Caco-2 (cell line): ENCODE data around the gene UBL7. TPM values are rescaled to one million over a fixed set of nuclear protein-coding genes. Genes with fewer than 3 reads are reported as not detected.

Experiments
- BruUV-seq: library from RNA; stranded (reverse); fragments of 400-500 nt; replicated peaks from 2 replicates; lab custom pipeline; 2021; lab: Mats Ljungman, UMichigan
- CTCF ChIA-PET: fragments of 300-600 bp; sonication (Branson Sonifier 250); formaldehyde crosslinking; loops from one replicate; lab custom pipeline; 2022; ENCODE audit warnings: antibody characterized with exemption; lab: Charles Lee
- POLR2A ChIA-PET: fragments of 300-600 bp; sonication (Branson Sonifier 250); formaldehyde crosslinking; loops from one replicate; lab custom pipeline; 2022; ENCODE audit warnings: antibody characterized with exemption; lab: Charles Lee
- DNase-seq, 2 experiments: peaks; one replicate each; pipeline versions ENCODE4 v3.0.0 to v3.0.0-alpha.2; 2020 to 2022
- H3K27me3 ChIP-seq: replicated peaks from 2 replicates; pipeline ENCODE4 v1.6.0; 2011; ENCODE audit warnings: low read length; ENCODE audit not compliant: control insufficient read depth, insufficient read depth
- H3K36me3 ChIP-seq: 2 replicates; pipeline ENCODE4 v1.5.1; 2011; ENCODE audit warnings: low read length; ENCODE audit not compliant: control insufficient read depth, insufficient read depth
- H3K4me1 ChIP-seq: fragments of 250-450 bp; sonication (Bioruptor Pico); 2 replicates; pipeline ENCODE4 v1.5.1; 2020; ENCODE audit warnings: mild to moderate bottlenecking
- H3K4me3 ChIP-seq: 2 replicates; pipeline ENCODE4 v1.5.1; 2011; ENCODE audit warnings: low read depth, mild to moderate bottlenecking, control low read depth, low read length
- H3K9me3 ChIP-seq: fragments of 250-450 bp; sonication (Bioruptor Pico); 2 replicates; pipeline ENCODE4 v1.5.1; 2020; ENCODE audit warnings: mild to moderate bottlenecking, moderate library complexity
- H3K27ac Mint-ChIP-seq: one replicate; pipeline ENCODE4 v1.8.0; 2022; ENCODE audit warnings: mixed read lengths; ENCODE audit not compliant: unreplicated experiment
- H3K27me3 Mint-ChIP-seq: one replicate; pipeline ENCODE4 v1.8.0; 2022; ENCODE audit warnings: mixed read lengths; ENCODE audit not compliant: insufficient read depth, unreplicated experiment
- H3K36me3 Mint-ChIP-seq: one replicate; pipeline ENCODE4 v1.8.0; 2022; ENCODE audit warnings: mild to moderate bottlenecking, mixed read lengths; ENCODE audit not compliant: insufficient read depth, unreplicated experiment
- H3K4me1 Mint-ChIP-seq: one replicate; pipeline ENCODE4 v1.8.0; 2022; ENCODE audit warnings: low read depth, mixed read lengths; ENCODE audit not compliant: unreplicated experiment
- H3K4me3 Mint-ChIP-seq: one replicate; pipeline ENCODE4 v1.8.0; 2022; ENCODE audit warnings: mild to moderate bottlenecking, moderate library complexity, mixed read lengths; ENCODE audit not compliant: unreplicated experiment
- H3K9me3 Mint-ChIP-seq: one replicate; pipeline ENCODE4 v1.8.0; 2022; ENCODE audit warnings: mixed read lengths; ENCODE audit not compliant: unreplicated experiment
- intact Hi-C: fragments of 100-400 bp; cut with micrococcal nuclease; formaldehyde crosslinking; loops from one replicate; pipeline ENCODE4 v1.10.0; 2022; ENCODE audit not compliant: unreplicated experiment
- total RNA-seq: library from RNA; stranded (reverse); gene quantifications from 2 replicates; pipeline ENCODE4 v1.2.3, GENCODE V29; 2022
- TF ChIP-seq, protein P1 (sequence below), 2 experiments: fragments of 200-600 bp in 1 of 2; IDR thresholded peaks; 1 replicate in 1 of 2; 2 replicates in 1 of 2; pipeline versions ENCODE4 v1.5.1 to v1.8.0; 2011 to 2022; ENCODE audit warnings: antibody characterized with exemption in 1 of 2, control low read depth in 1 of 2, inconsistent platforms in 1 of 2, low read depth in 1 of 2, low read length in 1 of 2, mild to moderate bottlenecking in 1 of 2, moderate library complexity in 1 of 2; ENCODE audit not compliant: insufficient read depth in 1 of 2, severe bottlenecking in 1 of 2, unreplicated experiment in 1 of 2

UBL7 gene
- total RNA-seq, 1 experiment from 2014 or later: 34.4 TPM

DNA sequence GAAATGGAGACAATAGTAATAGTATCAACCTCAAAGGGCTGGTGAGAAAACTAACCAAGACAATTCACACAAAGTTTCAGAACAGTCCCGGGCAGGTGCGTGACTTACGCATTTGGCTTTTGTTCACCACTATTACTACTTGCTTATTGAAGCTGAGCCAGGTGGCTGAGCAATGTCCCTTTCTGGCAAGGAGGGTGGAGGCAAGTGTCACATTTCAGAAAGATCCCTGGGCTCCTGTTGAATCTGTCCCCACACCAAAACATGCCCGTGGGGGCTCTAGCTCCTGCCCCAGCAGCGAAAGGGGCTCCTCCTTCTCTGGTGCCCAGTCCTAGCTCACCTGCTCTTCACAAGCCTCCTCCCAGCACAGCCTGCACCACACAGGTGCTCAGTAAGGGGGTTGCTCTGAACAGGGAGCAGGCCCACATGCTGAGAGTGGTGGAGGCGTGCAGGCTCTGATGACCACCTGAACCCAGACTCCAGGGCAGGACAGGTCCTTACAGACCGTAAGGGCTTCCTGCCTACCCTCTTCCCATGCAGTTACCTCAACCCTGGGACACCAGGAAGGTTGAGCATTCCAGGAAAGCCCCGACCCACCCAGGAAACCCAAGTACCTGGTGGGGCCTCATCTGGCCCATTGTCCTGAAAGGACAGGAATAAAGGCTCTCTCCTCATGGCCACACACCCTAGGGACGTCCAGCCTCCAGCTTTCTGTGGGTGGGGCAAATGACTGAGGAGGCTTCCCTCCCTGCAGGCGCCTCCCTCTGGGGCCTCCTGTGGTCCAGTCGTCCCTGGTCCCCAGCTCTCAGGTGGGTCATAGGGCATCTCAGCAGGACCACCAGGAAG lies 59.8 kb downstream of the UBL7 start:
- CTCF ChIA-PET: no interaction called here
- Mint-ChIP-seq H3K27ac (no peak overlapping the region), H3K9me3 (no peaks in the 10 kb centered on the region)

DNA sequence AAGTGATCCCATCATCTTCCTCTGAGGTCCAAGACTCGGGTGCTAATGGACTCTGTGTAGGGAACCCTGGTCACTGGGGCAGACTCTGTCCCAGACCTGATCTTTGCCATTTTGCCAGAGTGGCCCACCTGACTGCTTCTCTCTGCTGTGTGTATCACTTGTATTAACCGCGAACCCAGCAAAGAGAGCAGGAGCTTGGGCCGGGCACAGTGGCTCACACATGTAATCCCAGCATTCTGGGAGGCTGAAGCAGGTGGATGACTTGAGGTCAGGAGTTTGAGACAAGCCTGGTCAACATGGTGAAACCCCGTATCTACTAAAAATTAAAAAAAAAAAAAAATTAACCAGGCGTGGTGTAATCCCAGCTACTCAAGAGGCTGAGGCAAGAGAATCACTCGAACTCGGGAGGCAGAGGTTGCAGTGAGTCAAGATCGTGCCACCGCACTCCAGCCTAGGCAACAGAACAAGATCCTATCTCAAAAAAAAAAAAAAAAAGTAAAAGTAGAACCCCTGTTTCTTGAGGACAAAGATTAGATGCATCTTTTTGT lies 60.6 kb downstream of the UBL7 start:
- no peaks in the 10 kb centered on the region for H3K27me3 ChIP-seq
- no peaks in the 10 kb centered on the region for H3K27me3 Mint-ChIP-seq
- peaks cover 38% of the 10 kb centered on the region for H3K4me1 ChIP-seq
- H3K4me3 Mint-ChIP-seq: no peak overlapping the region
- no peaks in the 10 kb centered on the region for H3K9me3 Mint-ChIP-seq
- no peak for DNase-seq
- no peak overlapping the region for H3K4me3 ChIP-seq
- POLR2A ChIA-PET: no interaction called here
- H3K27ac Mint-ChIP-seq: no peak overlapping the region
- TF ChIP-seq, protein P1, sequence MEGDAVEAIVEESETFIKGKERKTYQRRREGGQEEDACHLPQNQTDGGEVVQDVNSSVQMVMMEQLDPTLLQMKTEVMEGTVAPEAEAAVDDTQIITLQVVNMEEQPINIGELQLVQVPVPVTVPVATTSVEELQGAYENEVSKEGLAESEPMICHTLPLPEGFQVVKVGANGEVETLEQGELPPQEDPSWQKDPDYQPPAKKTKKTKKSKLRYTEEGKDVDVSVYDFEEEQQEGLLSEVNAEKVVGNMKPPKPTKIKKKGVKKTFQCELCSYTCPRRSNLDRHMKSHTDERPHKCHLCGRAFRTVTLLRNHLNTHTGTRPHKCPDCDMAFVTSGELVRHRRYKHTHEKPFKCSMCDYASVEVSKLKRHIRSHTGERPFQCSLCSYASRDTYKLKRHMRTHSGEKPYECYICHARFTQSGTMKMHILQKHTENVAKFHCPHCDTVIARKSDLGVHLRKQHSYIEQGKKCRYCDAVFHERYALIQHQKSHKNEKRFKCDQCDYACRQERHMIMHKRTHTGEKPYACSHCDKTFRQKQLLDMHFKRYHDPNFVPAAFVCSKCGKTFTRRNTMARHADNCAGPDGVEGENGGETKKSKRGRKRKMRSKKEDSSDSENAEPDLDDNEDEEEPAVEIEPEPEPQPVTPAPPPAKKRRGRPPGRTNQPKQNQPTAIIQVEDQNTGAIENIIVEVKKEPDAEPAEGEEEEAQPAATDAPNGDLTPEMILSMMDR (IDR thresholded peaks at IDR 0.05; ENCODE audit: insufficient read depth in 1 of 2, low read depth in 1 of 2, low read length in 1 of 2, severe bottlenecking in 1 of 2, unreplicated experiment in 1 of 2): no peak
- BruUV-seq: no TSS peak
- H3K36me3 Mint-ChIP-seq: no peaks in the 10 kb centered on the region
- no peaks in the 10 kb centered on the region for H3K36me3 ChIP-seq
- H3K4me1 Mint-ChIP-seq: peaks cover 41% of the 10 kb centered on the region
- H3K9me3 ChIP-seq: no peaks in the 10 kb centered on the region
- intact Hi-C loops: no loop called here
- CTCF ChIA-PET: no interaction called here

More for the DNA sequence above, 59.8 kb downstream of the UBL7 start:
- DNase-seq: no peak
- Mint-ChIP-seq H3K4me1 (peaks cover 35% of the 10 kb centered on the region), H3K27me3 (no peaks in the 10 kb centered on the region), H3K36me3 (no peaks in the 10 kb centered on the region), H3K4me3 (no peak overlapping the region)
- Histone ChIP-seq H3K4me1 (peaks cover 30% of the 10 kb centered on the region), H3K27me3 (no peaks in the 10 kb centered on the region), H3K4me3 (no peak overlapping the region), H3K9me3 (no peaks in the 10 kb centered on the region), H3K36me3 (no peaks in the 10 kb centered on the region)
- POLR2A ChIA-PET: no interaction called here
- BruUV-seq: no TSS peak
- TF ChIP-seq, protein P1 (IDR thresholded peaks at IDR 0.05; ENCODE audit: insufficient read depth in 1 of 2, low read depth in 1 of 2, low read length in 1 of 2, severe bottlenecking in 1 of 2, unreplicated experiment in 1 of 2): no peak
- intact Hi-C loops: no loop called here

DNA sequence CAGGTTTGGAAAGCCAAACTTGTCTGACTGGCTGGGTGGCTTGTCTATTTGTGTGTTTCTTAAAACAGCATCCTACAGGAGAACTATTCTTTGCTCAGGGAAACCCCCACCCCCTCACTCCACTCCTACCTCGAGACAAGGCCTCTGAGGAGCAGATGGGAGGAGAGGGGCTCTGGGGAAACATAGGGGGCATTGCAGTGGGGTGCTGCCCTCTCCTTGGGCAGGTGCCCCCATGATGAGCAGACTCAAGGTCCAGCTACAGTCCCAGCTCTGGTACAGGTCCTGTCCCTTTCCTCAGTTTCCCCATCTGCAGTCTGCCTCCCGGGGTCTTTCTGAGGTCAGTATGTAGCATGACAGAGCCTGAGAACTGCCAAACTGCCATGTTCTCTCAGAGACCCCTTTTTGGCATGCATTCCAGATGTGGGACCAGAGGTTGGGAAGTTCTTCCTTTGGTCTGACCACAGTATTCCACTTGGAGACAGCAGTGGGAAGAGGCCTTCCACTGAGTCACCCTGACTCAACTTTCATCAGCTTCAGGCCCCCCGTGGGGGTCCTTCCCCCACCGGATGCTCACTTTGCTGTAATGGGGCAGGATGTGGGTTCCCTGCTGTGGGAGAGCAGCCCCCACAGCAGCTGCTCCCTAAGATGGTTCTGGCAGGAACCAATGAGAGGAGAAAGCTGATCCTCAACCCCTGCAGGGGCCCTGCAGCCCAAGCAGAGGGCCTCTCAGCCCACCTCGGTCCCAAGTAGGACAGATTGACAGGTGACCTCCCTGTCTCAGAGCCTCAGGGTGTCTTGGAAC lies 61.2 kb downstream of the UBL7 start:
- H3K27me3 Mint-ChIP-seq: no peaks in the 10 kb centered on the region
- Histone ChIP-seq H3K4me1 (peaks cover 44% of the 10 kb centered on the region), H3K27me3 (no peaks in the 10 kb centered on the region), H3K4me3 (no peak overlapping the region), H3K36me3 (no peaks in the 10 kb centered on the region), H3K9me3 (no peaks in the 10 kb centered on the region)
- TF ChIP-seq, protein P1 (IDR thresholded peaks at IDR 0.05; ENCODE audit: insufficient read depth in 1 of 2, low read depth in 1 of 2, low read length in 1 of 2, severe bottlenecking in 1 of 2, unreplicated experiment in 1 of 2): no peak
- H3K9me3 Mint-ChIP-seq: no peaks in the 10 kb centered on the region
- no peaks in the 10 kb centered on the region for H3K36me3 Mint-ChIP-seq
- H3K27ac Mint-ChIP-seq: no peak overlapping the region
- intact Hi-C loops: no loop called here
- CTCF ChIA-PET: no interaction called here
- no TSS peak for BruUV-seq
- no peak overlapping the region for H3K4me3 Mint-ChIP-seq
- DNase-seq: no peak
- POLR2A ChIA-PET: interaction anchor here (0.6 kb wide), 1 partner anchor 246 kb away, joined by 6 read pairs; no protein-coding TSS in a partner anchor
- peaks cover 48% of the 10 kb centered on the region for H3K4me1 Mint-ChIP-seq
